ENCODE results near the gene YWHAG. TPM values are rescaled to one million over a fixed set of nuclear protein-coding genes. Genes with fewer than 3 reads are reported as not detected.
A peak's percentile ranks its signal among the peaks of the same experiment; 100 is the strongest.

The YWHAG gene
- total RNA-seq, 1 donor from 2014 or later: 200 TPM

DNA sequence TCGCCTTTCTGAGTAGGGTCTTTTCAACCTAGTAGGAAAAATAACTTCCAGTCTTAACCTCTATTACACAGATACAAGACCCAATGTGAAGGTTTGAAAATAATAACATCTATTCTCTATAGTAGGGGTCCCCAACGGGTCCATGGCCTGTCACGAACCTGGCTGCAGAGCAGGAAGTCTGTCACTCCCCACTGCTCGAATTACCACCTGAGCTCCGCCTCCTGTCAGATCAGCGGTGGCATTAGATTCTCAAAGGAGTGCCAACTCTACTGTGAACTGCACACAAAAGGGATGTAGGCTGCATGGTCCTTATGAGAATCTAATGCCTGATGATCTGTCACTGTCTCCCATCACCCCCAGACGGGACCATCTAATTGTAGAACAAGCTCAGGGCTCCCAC is 7.4 kb downstream of the YWHAG start:
- no peaks in the 10 kb centered on the region for H3K27me3 Mint-ChIP-seq (ENCODE audit: low read depth)
- DNase-seq (ENCODE audit: low read depth, low spot score): no peak
- TF ChIP-seq, protein P1, sequence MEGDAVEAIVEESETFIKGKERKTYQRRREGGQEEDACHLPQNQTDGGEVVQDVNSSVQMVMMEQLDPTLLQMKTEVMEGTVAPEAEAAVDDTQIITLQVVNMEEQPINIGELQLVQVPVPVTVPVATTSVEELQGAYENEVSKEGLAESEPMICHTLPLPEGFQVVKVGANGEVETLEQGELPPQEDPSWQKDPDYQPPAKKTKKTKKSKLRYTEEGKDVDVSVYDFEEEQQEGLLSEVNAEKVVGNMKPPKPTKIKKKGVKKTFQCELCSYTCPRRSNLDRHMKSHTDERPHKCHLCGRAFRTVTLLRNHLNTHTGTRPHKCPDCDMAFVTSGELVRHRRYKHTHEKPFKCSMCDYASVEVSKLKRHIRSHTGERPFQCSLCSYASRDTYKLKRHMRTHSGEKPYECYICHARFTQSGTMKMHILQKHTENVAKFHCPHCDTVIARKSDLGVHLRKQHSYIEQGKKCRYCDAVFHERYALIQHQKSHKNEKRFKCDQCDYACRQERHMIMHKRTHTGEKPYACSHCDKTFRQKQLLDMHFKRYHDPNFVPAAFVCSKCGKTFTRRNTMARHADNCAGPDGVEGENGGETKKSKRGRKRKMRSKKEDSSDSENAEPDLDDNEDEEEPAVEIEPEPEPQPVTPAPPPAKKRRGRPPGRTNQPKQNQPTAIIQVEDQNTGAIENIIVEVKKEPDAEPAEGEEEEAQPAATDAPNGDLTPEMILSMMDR (conservative IDR thresholded peaks at IDR 0.05): no peak
- H3K36me3 Mint-ChIP-seq (ENCODE audit: low read depth): peaks cover 42% of the 10 kb centered on the region
- H3K9me3 Mint-ChIP-seq: peaks cover 2% of the 10 kb centered on the region
- H3K4me1 Mint-ChIP-seq: peaks cover 32% of the 10 kb centered on the region
- no peak overlapping the region for H3K27ac Mint-ChIP-seq (ENCODE audit: unreplicated experiment)
- H3K4me3 Mint-ChIP-seq: peak overlapping the region; percentile 0

- H3K9me3 Mint-ChIP-seq: no peaks in the 10 kb centered on the region
- TF ChIP-seq, protein P1 (conservative IDR thresholded peaks at IDR 0.05): no peak
- H3K27me3 Mint-ChIP-seq (ENCODE audit: low read depth): no peaks in the 10 kb centered on the region
Measured at GRCh38 chr7:76349313-76349885, 9.4 kb downstream of the YWHAG start.

DNA sequence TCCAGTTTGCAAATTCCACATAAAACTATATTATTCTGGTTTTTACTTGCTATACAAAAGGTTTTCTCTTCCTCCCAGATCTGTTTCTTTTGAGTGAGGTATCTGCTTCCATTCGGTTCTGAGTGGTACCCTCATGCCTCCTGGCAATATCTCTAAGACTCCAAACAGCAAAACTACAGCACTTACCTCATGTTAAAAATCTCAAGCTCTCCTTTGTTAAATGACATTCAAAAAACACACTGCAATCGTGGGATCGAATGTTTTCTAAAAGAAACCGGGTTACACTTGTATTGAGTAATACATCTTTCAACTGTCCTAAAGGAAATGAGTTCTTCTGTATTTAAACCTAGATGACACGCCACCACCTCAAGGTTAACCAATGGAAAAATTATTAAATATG is 11.1 kb downstream of the YWHAG start:
- H3K27me3 Mint-ChIP-seq (ENCODE audit: low read depth): no peaks in the 10 kb centered on the region
- no peak overlapping the region for H3K4me3 Mint-ChIP-seq
- H3K36me3 Mint-ChIP-seq (ENCODE audit: low read depth): peaks cover 41% of the 10 kb centered on the region
- H3K27ac Mint-ChIP-seq (ENCODE audit: unreplicated experiment): no peak overlapping the region
- DNase-seq (ENCODE audit: low read depth, low spot score): no peak
- peaks cover 23% of the 10 kb centered on the region for H3K4me1 Mint-ChIP-seq
- TF ChIP-seq, protein P1 (conservative IDR thresholded peaks at IDR 0.05): no peak
- no peaks in the 10 kb centered on the region for H3K9me3 Mint-ChIP-seq

More at GRCh38 chr7:76349313-76349885, 9.4 kb downstream of the YWHAG start:
- H3K27ac Mint-ChIP-seq (ENCODE audit: unreplicated experiment): no peak overlapping the region
- peaks cover 19% of the 10 kb centered on the region for H3K4me1 Mint-ChIP-seq
- no peak for DNase-seq (ENCODE audit: low read depth, low spot score)
- no peak overlapping the region for H3K4me3 Mint-ChIP-seq
- peaks cover 41% of the 10 kb centered on the region for H3K36me3 Mint-ChIP-seq (ENCODE audit: low read depth)

DNA sequence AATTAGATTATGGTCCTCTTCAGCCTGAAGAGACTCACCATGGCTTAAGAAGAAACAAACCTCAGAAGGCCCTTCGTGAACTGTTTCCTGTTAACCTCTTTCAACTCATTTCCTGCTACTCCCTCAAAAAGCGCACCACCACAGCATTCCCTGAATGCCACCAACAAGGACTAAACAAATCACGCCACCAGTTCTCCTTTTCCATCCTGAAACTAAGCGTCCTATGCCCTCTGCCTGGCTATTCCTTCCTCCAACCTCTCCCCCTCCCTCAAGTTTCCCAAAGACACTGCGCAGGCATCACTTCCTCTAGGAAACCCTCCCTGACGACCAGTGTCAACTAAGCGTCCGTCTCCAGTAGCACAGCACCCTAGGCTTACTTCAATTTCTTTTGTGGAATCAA is 12.0 kb downstream of the YWHAG start:
- Mint-ChIP-seq H3K36me3 (ENCODE audit: low read depth) (peaks cover 36% of the 10 kb centered on the region), H3K9me3 (no peaks in the 10 kb centered on the region), H3K27ac (ENCODE audit: unreplicated experiment) (no peak overlapping the region), H3K4me1 (peaks cover 30% of the 10 kb centered on the region), H3K4me3 (no peak overlapping the region), H3K27me3 (ENCODE audit: low read depth) (no peaks in the 10 kb centered on the region)
- no peak for DNase-seq (ENCODE audit: low read depth, low spot score)
- TF ChIP-seq, protein P1 (conservative IDR thresholded peaks at IDR 0.05): no peak

DNA sequence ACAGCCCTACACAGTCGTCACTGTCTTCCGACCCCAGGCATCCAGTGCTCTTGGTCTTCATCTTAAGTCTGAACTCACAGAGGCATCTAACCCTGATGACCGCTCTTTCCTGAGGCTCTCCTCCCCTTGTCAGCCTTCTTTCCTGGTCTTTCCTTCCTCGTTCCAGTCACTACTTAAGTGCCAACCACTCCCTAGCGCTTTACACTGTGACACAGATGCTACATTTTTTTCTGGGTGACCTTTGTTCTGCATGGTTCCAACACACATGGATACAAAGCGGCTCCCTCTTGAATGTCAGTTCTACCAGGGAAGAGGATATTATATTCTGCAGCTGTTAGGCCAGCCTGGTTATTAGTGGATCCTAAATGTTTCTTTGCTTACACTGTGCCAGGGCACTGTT is 12.7 kb downstream of the YWHAG start:
- H3K9me3 Mint-ChIP-seq: no peaks in the 10 kb centered on the region
- TF ChIP-seq, protein P1 (conservative IDR thresholded peaks at IDR 0.05): no peak
- no peak for DNase-seq (ENCODE audit: low read depth, low spot score)
- H3K27me3 Mint-ChIP-seq (ENCODE audit: low read depth): no peaks in the 10 kb centered on the region
- peak overlapping the region; percentile 88 for H3K27ac Mint-ChIP-seq (ENCODE audit: unreplicated experiment)
- peaks cover 32% of the 10 kb centered on the region for H3K36me3 Mint-ChIP-seq (ENCODE audit: low read depth)
- H3K4me1 Mint-ChIP-seq: peaks cover 30% of the 10 kb centered on the region
- H3K4me3 Mint-ChIP-seq: no peak overlapping the region
